H4 (cell line): ENCODE measurements around the gene PDPK1. TPM values are rescaled to one million over a fixed set of nuclear protein-coding genes. Genes with fewer than 3 reads are reported as not detected.

Experiments used
- DNase-seq: peaks from one replicate; pipeline ENCODE4 v3.0.0-alpha.2; 2015; ENCODE audit warnings: low spot score
- total RNA-seq: library from RNA; depleted of rRNA; stranded (reverse); fragments of >200 nt; shearing (Covaris generic); gene quantifications from 2 replicates; pipeline ENCODE4 v1.2.3, GENCODE V29; 2014; rRNA removed

Gene PDPK1
- 8.2 and 9.4 TPM in 2 replicates for total RNA-seq

GRCh38 chr16:2537451-2538379, at the start of gene PDPK1:
TSS of gene PDPK1 (plus strand) at chr16:2538021. CDS start at chr16:2538113, 92 bp downstream.
- DNase-seq: peak; percentile 89

DNA sequence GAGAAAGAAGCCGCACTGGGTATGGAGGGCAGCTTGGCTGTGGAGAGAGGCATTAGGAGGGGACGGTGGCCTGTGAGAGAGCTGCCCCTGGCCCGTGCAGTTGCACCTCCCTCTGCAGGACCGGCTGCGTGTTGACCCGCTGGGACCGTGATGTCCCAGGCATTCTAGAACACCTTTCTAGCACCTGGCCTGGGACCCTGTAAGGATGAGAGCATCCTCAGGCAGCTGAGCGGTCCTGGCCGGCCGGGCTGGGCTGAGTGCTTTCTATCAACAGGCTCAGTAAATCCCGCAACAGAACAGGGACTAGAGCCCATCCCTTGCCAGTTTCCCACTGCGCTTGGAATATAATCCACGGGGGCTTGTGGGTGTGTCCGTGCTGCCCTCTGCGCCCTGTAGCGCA, 48.2 kb upstream of the PDPK1 start:
- DNase-seq: no peak

GRCh38 chr16:2490190-2491105, 47.4 kb upstream of the PDPK1 start:
- no peak for DNase-seq

- DNase-seq: no peak
Measured at GRCh38 chr16:2492292-2492691, 45.5 kb upstream of the PDPK1 start.

- DNase-seq: no peak
Measured at GRCh38 chr16:2493605-2494004, 44.2 kb upstream of the PDPK1 start.

DNA sequence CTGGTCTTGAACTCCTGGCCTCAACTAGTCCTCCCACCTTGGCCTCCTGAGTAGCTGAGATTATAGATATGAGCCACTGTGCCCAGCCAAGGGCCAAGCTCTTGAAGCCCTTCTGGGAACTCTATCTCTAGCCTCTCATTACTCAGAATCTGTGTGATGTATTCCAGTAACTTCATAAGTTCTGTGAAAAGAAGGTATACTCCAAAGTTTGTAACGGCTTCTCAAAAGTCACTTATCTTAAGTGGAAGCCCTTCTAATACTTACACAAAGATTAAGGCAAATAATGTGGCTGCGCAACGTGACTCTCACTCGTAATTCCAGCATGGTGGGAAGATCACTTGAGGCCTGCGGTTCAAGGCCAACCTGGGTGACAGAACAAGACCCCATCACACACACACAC, 43.2 kb upstream of the PDPK1 start:
- no peak for DNase-seq

GRCh38 chr16:2495041-2495440, 42.8 kb upstream of the PDPK1 start:
- DNase-seq: no peak

- no peak for DNase-seq
Measured at GRCh38 chr16:2496223-2497115, 41.4 kb upstream of the PDPK1 start.

DNA sequence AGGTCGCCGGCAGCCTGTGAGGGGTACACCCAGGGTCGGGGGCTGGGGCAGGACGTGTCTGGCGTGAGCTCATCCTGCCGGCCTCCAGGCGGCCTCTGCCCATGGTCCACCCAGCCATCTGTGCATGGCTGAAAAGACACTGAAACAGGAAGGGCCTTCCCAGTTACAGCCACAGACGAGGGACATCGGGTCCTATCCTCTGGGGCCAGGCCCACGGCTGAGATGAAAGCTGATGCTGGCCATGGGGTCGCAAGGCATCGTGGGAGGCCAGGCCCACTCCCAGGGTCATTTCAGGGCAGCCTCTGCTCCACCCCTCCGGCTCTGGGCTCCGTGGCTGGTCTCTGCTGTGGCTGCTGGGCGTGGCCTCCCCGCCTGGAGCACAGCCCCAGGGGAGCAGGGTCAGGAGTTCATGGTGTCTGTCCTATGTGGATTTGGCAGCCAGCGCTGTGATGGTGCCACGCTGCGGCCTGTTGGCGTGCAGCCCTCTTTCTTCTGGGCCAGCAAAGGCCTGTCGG, 40.6 kb upstream of the PDPK1 start:
- DNase-seq: no peak

DNA sequence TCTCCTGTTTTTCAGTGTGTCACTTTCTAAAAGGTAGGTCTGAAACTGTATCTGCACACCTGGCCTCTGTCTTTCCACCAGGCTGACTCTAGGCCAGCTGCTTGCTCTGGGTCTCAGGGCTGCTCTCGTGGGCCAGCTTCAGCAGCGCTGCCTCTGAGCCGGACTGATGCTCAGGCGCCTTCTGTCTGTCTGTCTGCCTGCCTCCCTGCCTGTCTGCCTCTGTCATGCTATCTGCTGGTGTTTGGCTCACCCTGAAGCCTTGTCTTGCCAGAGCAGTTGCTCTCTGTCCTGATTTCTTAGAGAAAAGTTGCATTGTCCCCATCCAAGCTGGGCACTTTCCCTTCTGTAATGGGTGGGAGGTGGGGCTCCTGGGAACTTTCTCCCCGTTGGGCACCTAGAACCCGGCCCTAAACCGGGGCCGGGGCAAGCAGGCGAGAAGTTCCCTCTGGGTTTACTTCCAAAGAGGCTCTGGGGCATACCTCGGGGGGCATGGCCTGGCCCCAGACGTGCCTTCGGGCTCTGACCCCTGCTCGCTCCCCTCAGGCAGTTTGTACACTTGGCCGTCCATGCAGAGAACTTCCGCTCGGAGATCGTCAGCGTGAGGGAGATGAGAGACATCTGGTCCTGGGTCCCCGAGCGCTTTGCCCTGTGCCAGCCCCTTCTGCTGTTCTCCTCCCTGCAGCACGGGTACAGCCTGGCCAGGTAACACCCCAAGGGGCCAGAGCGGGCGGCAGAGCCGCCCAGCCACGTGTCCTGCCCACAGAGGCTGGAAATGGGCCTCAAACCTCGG, 39.9 kb upstream of the PDPK1 start:
- no peak for DNase-seq

- no peak for DNase-seq
Measured at GRCh38 chr16:2498531-2499253, 39.1 kb upstream of the PDPK1 start.

GRCh38 chr16:2499454-2499853, 38.4 kb upstream of the PDPK1 start:
- no peak for DNase-seq

GRCh38 chr16:2499890-2500429, 37.9 kb upstream of the PDPK1 start:
- no peak for DNase-seq

DNA sequence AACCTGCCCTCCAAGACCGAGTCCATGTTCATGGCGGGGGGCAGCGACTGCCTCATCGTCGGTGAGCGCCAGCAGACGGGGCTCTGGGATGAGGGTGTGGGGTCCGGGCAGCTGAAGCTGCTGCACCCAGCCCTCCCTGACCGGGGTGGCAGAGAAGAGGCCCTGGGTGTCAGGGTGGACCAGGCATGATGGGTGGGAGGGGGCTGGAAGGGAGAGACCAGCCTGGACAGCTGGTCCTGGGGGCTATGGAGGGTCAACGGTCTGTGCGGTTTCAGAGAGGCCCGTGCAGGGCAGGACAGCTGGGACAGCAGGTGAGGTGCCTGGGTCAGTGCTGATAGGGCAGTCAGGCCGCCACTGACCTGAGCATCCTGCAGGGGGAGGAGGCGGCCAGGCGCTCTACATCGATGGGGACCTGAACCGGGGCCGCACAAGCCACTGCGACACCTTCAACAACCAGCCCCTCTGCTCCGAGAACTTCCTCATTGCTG, 37.3 kb upstream of the PDPK1 start:
- no peak for DNase-seq

DNA sequence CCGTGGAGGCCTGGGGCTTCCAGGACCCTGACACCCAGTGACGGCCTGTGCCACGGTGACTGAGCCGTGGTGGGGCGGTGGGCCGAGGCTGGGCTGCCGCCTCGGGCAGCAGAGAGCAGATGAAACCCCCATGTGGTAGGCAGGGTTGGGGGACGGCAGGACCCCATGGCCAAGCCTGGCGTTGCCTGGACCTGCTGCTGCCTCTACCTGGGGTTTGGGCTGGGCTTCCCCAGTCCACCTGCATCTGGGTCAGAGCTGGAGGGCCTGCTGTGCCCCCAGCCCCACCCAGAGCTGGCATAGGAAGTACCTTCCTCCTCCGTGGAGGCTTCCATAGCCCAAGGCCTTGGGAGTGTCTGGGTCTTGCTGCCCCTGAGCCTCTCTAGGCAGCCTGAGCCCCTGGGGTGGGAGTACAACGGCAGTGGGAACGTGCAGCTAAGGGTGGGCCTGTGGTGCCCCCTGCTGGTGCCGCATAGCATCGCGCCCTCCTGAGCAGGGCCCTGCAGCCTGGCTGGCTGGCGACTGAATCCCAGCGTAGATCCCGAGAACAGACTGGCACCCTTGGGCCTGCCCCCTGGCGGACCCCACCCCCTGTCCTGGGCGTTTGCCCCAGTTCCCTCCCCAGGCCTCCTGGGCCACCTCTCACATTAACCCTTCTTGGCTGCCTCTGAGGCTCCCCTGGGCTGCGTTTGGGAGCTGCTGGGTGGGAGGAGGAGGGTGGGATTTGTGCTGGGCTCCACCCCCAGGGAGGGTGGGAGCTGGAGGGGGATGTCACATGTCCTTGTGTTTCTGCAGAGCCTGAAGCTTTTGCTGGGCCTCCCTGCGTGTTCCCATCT, 36.7 kb upstream of the PDPK1 start:
- peak; percentile 50 for DNase-seq

GRCh38 chr16:2501946-2502895, 35.6 kb upstream of the PDPK1 start:
- no peak for DNase-seq

GRCh38 chr16:2505695-2506094, 32.1 kb upstream of the PDPK1 start:
- no peak for DNase-seq
